ENCODE data around the gene POFUT2.

- TF ChIP-seq POLR2A (IDR thresholded peaks at IDR 0.05; ENCODE audit: low read depth, low read length) (no peak), POLR2AphosphoS5 (IDR thresholded peaks at IDR 0.05; ENCODE audit: low read depth, low read length) (no peak), TAF1 (IDR thresholded peaks at IDR 0.05; ENCODE audit: borderline replicate concordance, low read depth, low read length) (no peak)
Measured at GRCh38 chr21:45291613-45292398, 4.1 kb upstream of the POFUT2 start.
